H1 (cell line): ENCODE data around the gene RASAL2. TPM values are rescaled to one million over a fixed set of nuclear protein-coding genes. Genes with fewer than 3 reads are reported as not detected.

ENCODE experiments used
- CTCF ChIA-PET: fragments of 300-600 bp; sonication (Branson Sonifier 250); formaldehyde crosslinking; loops from one replicate; lab custom pipeline; 2021; ENCODE audit not compliant: partially characterized antibody; lab: Charles Lee
- POLR2A ChIA-PET: fragments of 300-600 bp; sonication (Branson Sonifier 250); formaldehyde crosslinking; loops from one replicate; lab custom pipeline; 2021; ENCODE audit warnings: inconsistent platforms; ENCODE audit not compliant: partially characterized antibody; lab: Charles Lee
- DNase-seq, 2 experiments: peaks; one replicate each; pipeline versions ENCODE4 v3.0.0 to v3.0.0-alpha.2; 2010 to 2022; ENCODE audit warnings: low spot score in 2 of 2, low read depth in 1 of 2, mixed read lengths in 1 of 2
- FAIRE-seq: peaks from 2 replicates; lab custom pipeline; 2011; peaks lifted over from hg19 to GRCh38; lab: Jason Lieb, UNC
- H2AFZ ChIP-seq: 2 replicates; pipeline ENCODE4 v1.8.1; 2012; ENCODE audit warnings: low read length, inconsistent platforms
- H2AK5ac ChIP-seq: 2 replicates; pipeline ENCODE4 v1.6.1; 2013; ENCODE audit warnings: low read depth, low read length
- H2BK120ac ChIP-seq: replicated peaks from 2 replicates; pipeline ENCODE3; 2013; ENCODE audit warnings: low read depth, low read length, inconsistent platforms
- H2BK12ac ChIP-seq: 2 replicates; pipeline ENCODE4 v1.6.1; 2013; ENCODE audit warnings: low read depth, low read length
- H2BK15ac ChIP-seq: 2 replicates; pipeline ENCODE4 v1.6.1; 2013; ENCODE audit warnings: low read length
- H2BK20ac ChIP-seq: 2 replicates; pipeline ENCODE4 v1.6.1; 2013; ENCODE audit warnings: low read length
- H2BK5ac ChIP-seq: 2 replicates; pipeline ENCODE4 v1.6.1; 2013; ENCODE audit warnings: low read depth, low read length
- H3K14ac ChIP-seq: 2 replicates; pipeline ENCODE4 v1.6.1; 2013; ENCODE audit warnings: inconsistent platforms; ENCODE audit not compliant: insufficient read length
- H3K18ac ChIP-seq: 2 replicates; pipeline ENCODE4 v1.6.1; 2013; ENCODE audit warnings: low read length; ENCODE audit errors: extremely low read depth
- H3K23ac ChIP-seq: 2 replicates; pipeline ENCODE4 v1.6.1; 2013; ENCODE audit warnings: inconsistent platforms; ENCODE audit not compliant: insufficient read length
- H3K23me2 ChIP-seq: 2 replicates; pipeline ENCODE4 v1.6.1; 2013; ENCODE audit warnings: low read depth, low read length
- H3K27ac ChIP-seq: 2 replicates; pipeline ENCODE4 v1.6.1; 2011; ENCODE audit warnings: low read depth, low read length, inconsistent platforms
- H3K27me3 ChIP-seq, 4 experiments: replicated peaks in 1 of 4; 1 replicate in 1 of 4; 2 replicates in 3 of 4; pipeline versions ENCODE4 v1.6.1 to v1.8.1; 2011 to 2013; ENCODE audit warnings: low read length in 3 of 4, mild to moderate bottlenecking in 3 of 4, inconsistent platforms in 2 of 4, mixed read lengths in 2 of 4, moderate library complexity in 1 of 4; ENCODE audit not compliant: control insufficient read depth in 3 of 4, insufficient read depth in 3 of 4; ENCODE audit errors: extremely low read depth in 1 of 4
- H3K36me3 ChIP-seq, 4 experiments: 2 replicates each; pipeline versions ENCODE4 v1.6.1 to v1.8.1; 2011 to 2013; ENCODE audit warnings: mild to moderate bottlenecking in 4 of 4, low read length in 3 of 4, moderate library complexity in 2 of 4, control low read depth in 1 of 4, inconsistent platforms in 1 of 4; ENCODE audit not compliant: insufficient read depth in 4 of 4, control insufficient read depth in 2 of 4
- H3K4ac ChIP-seq: replicated peaks from 2 replicates; pipeline ENCODE3; 2013; ENCODE audit warnings: low read length, low read depth, mixed read lengths, inconsistent platforms; ENCODE audit not compliant: insufficient read length
- H3K4me1 ChIP-seq, 4 experiments: replicated peaks in 1 of 4; 1 replicate in 1 of 4; 2 replicates in 3 of 4; pipeline versions ENCODE4 v1.6.1 to v1.8.1; 2011 to 2013; ENCODE audit warnings: low read length in 3 of 4, inconsistent platforms in 2 of 4, mixed read lengths in 1 of 4; ENCODE audit not compliant: insufficient read depth in 4 of 4, control insufficient read depth in 3 of 4
- H3K4me2 ChIP-seq, 2 experiments: 2 replicates each; pipeline versions ENCODE4 v1.6.1 to v1.8.1; 2011 to 2013; ENCODE audit warnings: low read depth in 2 of 2, low read length in 2 of 2, control low read depth in 1 of 2, inconsistent platforms in 1 of 2, mild to moderate bottlenecking in 1 of 2; ENCODE audit not compliant: insufficient read depth in 1 of 2
- H3K4me3 ChIP-seq, 4 experiments: fragments of 200-600, 300-600 bp in 1 of 4; sonication (generic), shearing (Covaris generic), sonication (Bioruptor Twin) in 1 of 4; 2 replicates each; pipeline versions ENCODE4 v1.5.1 to v1.8.1; 2011 to 2016; ENCODE audit warnings: low read length in 4 of 4, low read depth in 3 of 4, control low read depth in 2 of 4, inconsistent platforms in 2 of 4, mild to moderate bottlenecking in 2 of 4, mixed read lengths in 1 of 4, moderate library complexity in 1 of 4; ENCODE audit not compliant: insufficient read depth in 2 of 4; ENCODE audit errors: extremely low read depth in 1 of 4
- H3K56ac ChIP-seq: replicated peaks from 2 replicates; pipeline ENCODE3; 2013; ENCODE audit warnings: low read depth, mild to moderate bottlenecking, mixed read lengths, low read length, inconsistent platforms; ENCODE audit not compliant: insufficient read length
- H3K79me1 ChIP-seq: 2 replicates; pipeline ENCODE4 v1.6.1; 2013; ENCODE audit warnings: low read depth, low read length, control low read depth
- H3K79me2 ChIP-seq, 2 experiments: 2 replicates each; pipeline versions ENCODE4 v1.6.1 to v1.8.1; 2012 to 2013; ENCODE audit warnings: low read length in 2 of 2, mild to moderate bottlenecking in 2 of 2, inconsistent platforms in 1 of 2; ENCODE audit not compliant: insufficient read depth in 2 of 2, control insufficient read depth in 1 of 2
- H3K9ac ChIP-seq, 4 experiments: replicated peaks in 1 of 4; 1 replicate in 1 of 4; 2 replicates in 3 of 4; pipeline versions ENCODE4 v1.6.1 to v1.8.1; 2011 to 2013; ENCODE audit warnings: low read depth in 3 of 4, low read length in 3 of 4, control low read depth in 2 of 4, mild to moderate bottlenecking in 2 of 4, moderate library complexity in 2 of 4, inconsistent platforms in 1 of 4; ENCODE audit errors: extremely low read depth in 1 of 4
- H3K9me3 ChIP-seq, 2 experiments: 2 replicates each; pipeline versions ENCODE4 v1.6.1 to v1.8.1; 2012 to 2013; ENCODE audit warnings: mild to moderate bottlenecking in 2 of 2, moderate library complexity in 2 of 2, control low read depth in 1 of 2, inconsistent platforms in 1 of 2, low read depth in 1 of 2, low read length in 1 of 2, mixed read lengths in 1 of 2; ENCODE audit not compliant: insufficient read depth in 2 of 2
- H4K20me1 ChIP-seq, 2 experiments: replicated peaks in 1 of 2; 2 replicates each; pipeline versions ENCODE3 to v1.8.1; 2011 to 2013; ENCODE audit warnings: inconsistent platforms in 2 of 2, low read length in 2 of 2, mild to moderate bottlenecking in 1 of 2; ENCODE audit not compliant: insufficient read depth in 2 of 2, control insufficient read depth in 1 of 2
- H4K5ac ChIP-seq: 2 replicates; pipeline ENCODE4 v1.6.1; 2013; ENCODE audit warnings: low read length, low read depth, mixed read lengths, inconsistent platforms; ENCODE audit not compliant: insufficient read length
- H4K8ac ChIP-seq: 2 replicates; pipeline ENCODE4 v1.8.0; 2013; ENCODE audit warnings: mild to moderate bottlenecking, moderate library complexity, low read length, inconsistent platforms; ENCODE audit not compliant: insufficient read depth; ENCODE audit errors: extremely low read depth
- H4K91ac ChIP-seq: replicated peaks from 2 replicates; pipeline ENCODE3; 2013; ENCODE audit warnings: low read length, mixed read lengths, inconsistent platforms; ENCODE audit not compliant: insufficient read length
- WGBS, 2 experiments: shearing (Covaris generic) in 1 of 2; methylation state at CpG; one replicate each; pipeline versions ENCODE4 v1.1.6 to v1.1.7; 2013 to 2015; ENCODE audit warnings: low lambda C conversion rate in 2 of 2, mixed read lengths in 2 of 2, inconsistent platforms in 1 of 2, low coverage in 1 of 2, missing lambda C conversion rate in 1 of 2; ENCODE audit not compliant: insufficient replicate concordance in 2 of 2, insufficient coverage in 1 of 2, insufficient read length in 1 of 2; ENCODE audit errors: extremely low coverage in 1 of 2, missing lambda C conversion rate in 1 of 2; 5-methylcytosine and 5-hydroxymethylcytosine counted together
- polyA plus RNA-seq, 7 experiments: library from polyadenylated mRNA; depleted of rRNA in 3 of 7; stranded (reverse) in 5 of 7; unstranded in 2 of 7; fragments of >200 nt in 5 of 7; fragments of 200-250 nt in 2 of 7; gene quantifications; 1 replicate in 5 of 7; 2 replicates in 1 of 7; 4 replicates in 1 of 7; pipeline versions ENCODE4 v1.2.1 to v1.2.3, GENCODE V29; 2011 to 2013; ENCODE audit warnings: missing spikeins in 2 of 7, mixed read lengths in 2 of 7
- total RNA-seq: library from RNA; stranded (reverse); fragmentation: NEBNext Ultra II Directional; extraction: Animal tissue kit (Norgen Biotek cat#: 25700); gene quantifications from 2 replicates; pipeline ENCODE4 v1.2.1, GENCODE V29; 2021
- TF ChIP-seq, protein P1 (sequence below): IDR thresholded peaks from 2 replicates; pipeline ENCODE4 v1.6.1; 2012; ENCODE audit warnings: inconsistent platforms

The RASAL2 gene
- total and polyA plus RNA-seq, 2 of the 8 experiments (the other 6 are each of a cell fraction or from before 2014, with no cell fraction given): 15.9 to 32.5 TPM

DNA sequence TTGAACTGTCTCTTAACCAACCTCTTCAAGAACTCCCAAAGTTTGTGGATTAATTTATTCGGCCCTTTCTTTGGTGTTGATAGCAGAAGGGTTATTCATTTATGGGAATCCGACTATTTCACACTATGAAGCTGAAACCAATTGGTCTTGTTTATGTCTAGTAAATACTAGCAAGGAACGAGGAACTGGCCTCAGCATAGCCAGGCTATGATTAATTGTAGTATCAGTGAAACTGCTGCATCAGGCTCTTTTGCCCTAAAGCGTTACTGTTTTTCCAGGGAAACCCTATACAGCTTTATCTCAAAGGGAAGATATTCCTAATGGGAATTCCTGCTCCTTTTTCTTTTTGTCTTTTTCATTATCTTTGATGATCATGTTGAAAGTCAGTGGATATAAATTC is 367.8 kb downstream of the RASAL2 start:
- Histone ChIP-seq H3K4me2 (no peak overlapping the region), H2BK120ac (no peak overlapping the region), H3K36me3 (peaks cover 2 to 16% (median 7%) of the 10 kb centered on the region in 4 experiments; a peak in 5 of 8 replicates), H3K27ac (no peak overlapping the region), H3K4ac (no peak overlapping the region), H3K79me1 (no peaks in the 10 kb centered on the region), H3K9ac (no peak overlapping the region), H3K9me3 (no peaks in the 10 kb centered on the region), H4K5ac (no peak overlapping the region), H4K20me1 (no peaks in the 10 kb centered on the region), H3K14ac (no peak overlapping the region), H3K18ac (no peak overlapping the region), H3K79me2 (no peaks in the 10 kb centered on the region), H4K8ac (no peak overlapping the region), H4K91ac (no peak overlapping the region), H3K4me1 (no peaks in the 10 kb centered on the region; a peak in 1 of 7 replicates), H2BK12ac (no peak overlapping the region), H3K56ac (no peak overlapping the region), H2BK15ac (no peak overlapping the region), H2BK20ac (no peak overlapping the region), H2AK5ac (no peak overlapping the region), H2BK5ac (no peak overlapping the region), H2AFZ (no peak overlapping the region), H3K23me2 (no peaks in the 10 kb centered on the region), H3K23ac (no peak overlapping the region), H3K4me3 (no peak overlapping the region), H3K27me3 (no peaks in the 10 kb centered on the region)
- DNase-seq (no peak), FAIRE-seq (peak; percentile 42)
- ChIA-PET POLR2A (interaction anchor here (1.3 kb wide), 1 partner anchor 10 kb away, joined by 5 read pairs; no protein-coding TSS in a partner anchor), CTCF (interaction anchor here (1.2 to 4.4 kb wide), 2 partner anchors 39 to 136 kb away, joined by 3 to 22 read pairs; no protein-coding TSS in a partner anchor)
- TF ChIP-seq, protein P1, sequence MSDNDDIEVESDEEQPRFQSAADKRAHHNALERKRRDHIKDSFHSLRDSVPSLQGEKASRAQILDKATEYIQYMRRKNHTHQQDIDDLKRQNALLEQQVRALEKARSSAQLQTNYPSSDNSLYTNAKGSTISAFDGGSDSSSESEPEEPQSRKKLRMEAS: no peak
- 84% methylated on average over 4 of the region's 4 CpGs; no CpG with 5 or more reads in 1 of the 2 experiments for WGBS, 2 experiments
